C4-2B (cell line): Measurements from ENCODE around the gene ZBP1.

ENCODE experiments used
- CTCF ChIP-seq: fragments of 450-650 bp; conservative IDR thresholded peaks from 2 replicates; pipeline ENCODE4 v1.5.1; 2017; ENCODE audit warnings: mild to moderate bottlenecking
- ZFX ChIP-seq: fragments of 450-650 bp; IDR thresholded peaks from 2 replicates; pipeline ENCODE4 v1.6.1; 2017

- TF ChIP-seq CTCF (no peak), ZFX (no peak)
Observed at GRCh38 chr20:57652606-57653545, 32.6 kb upstream of the ZBP1 start.
